GM12892 (cell line): ENCODE data around the gene EPN3. TPM values are rescaled to one million over a fixed set of nuclear protein-coding genes. Genes with fewer than 3 reads are reported as not detected.

ENCODE experiments used
- DNase-seq: peaks from one replicate; pipeline ENCODE4 v3.0.0; 2011; ENCODE audit not compliant: insufficient read length
- FAIRE-seq: peaks from 2 replicates; lab custom pipeline; 2011; peaks lifted over from hg19 to GRCh38; lab: Jason Lieb, UNC
- POLR2A ChIP-seq: IDR thresholded peaks from 2 replicates; pipeline ENCODE4 v1.6.1; 2011; ENCODE audit warnings: low read depth, low read length, control low read depth
- POLR2AphosphoS5 ChIP-seq: IDR thresholded peaks from 2 replicates; pipeline ENCODE4 v1.6.1; 2011; ENCODE audit warnings: low read depth, low read length, control low read depth
- TAF1 ChIP-seq: IDR thresholded peaks from 2 replicates; pipeline ENCODE4 v1.6.1; 2011; ENCODE audit warnings: low read depth, mild to moderate bottlenecking, control low read depth, low read length, borderline replicate concordance
- polyA plus RNA-seq: library from polyadenylated mRNA; unstranded; fragments of >200 nt; gene quantifications from one replicate; pipeline ENCODE4 v1.2.1, GENCODE V29; 2012; ENCODE audit warnings: missing spikeins, inconsistent platforms; ENCODE audit not compliant: missing spikeins

The EPN3 gene
- polyA plus RNA-seq: not detected

DNA sequence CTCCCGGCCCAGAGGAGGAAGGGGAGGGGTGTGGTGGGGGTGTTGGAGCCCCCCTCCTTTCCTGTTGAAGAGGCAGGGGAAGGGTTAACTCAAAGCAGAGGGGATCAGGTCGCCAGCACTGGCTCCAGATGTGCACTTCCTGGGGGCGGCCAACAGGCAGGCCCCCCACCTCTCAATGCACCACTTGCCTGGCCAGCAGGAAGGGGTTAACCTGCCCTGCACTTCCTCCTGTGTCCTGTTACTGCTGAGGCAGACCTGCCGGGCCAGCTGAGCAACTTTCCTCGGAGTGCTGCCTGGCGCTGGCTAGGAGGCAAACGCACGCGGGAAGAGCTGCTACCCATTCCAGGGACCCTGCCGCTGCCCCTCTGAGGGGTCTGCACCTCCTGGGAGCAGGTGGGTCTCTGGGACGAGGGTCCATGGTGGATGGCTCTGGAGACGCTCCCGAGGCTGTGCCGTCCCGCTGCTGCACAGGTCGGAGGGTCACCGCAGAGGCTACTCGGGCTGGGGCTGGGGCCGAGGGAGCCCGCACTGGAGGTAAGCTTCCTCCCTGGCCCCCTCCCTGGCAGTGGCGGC, at the start of gene EPN3:
TSS of gene EPN3 (plus strand) at position 284 of the 573 bp plus-strand sequence. CDS start 3,822 bp downstream, outside the sequence.
- FAIRE-seq: no peak
- TF ChIP-seq TAF1 (no peak), POLR2A (no peak), POLR2AphosphoS5 (no peak)
- no peak for DNase-seq

DNA sequence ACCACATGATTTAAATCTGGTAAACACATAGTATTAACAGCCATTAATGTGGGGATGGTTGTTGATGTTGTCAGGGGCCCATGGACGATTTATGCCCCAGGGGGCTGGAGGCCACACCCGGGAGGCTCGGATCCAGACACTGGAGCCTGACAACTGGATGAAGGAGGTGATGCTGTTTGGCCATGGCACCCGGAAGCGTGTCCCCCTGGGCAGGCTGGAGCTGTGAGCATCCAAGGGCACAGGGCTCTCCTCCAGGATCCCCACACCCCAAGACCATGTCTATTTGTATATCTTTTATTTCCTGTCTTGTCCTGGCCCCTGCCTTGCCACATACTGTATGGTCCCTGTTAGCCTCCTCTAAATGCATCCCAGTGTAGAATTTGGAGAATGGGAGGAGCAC, 49.3 kb upstream of the EPN3 start:
- no peak for FAIRE-seq
- TF ChIP-seq POLR2AphosphoS5 (no peak), TAF1 (no peak), POLR2A (no peak)
- no peak for DNase-seq

DNA sequence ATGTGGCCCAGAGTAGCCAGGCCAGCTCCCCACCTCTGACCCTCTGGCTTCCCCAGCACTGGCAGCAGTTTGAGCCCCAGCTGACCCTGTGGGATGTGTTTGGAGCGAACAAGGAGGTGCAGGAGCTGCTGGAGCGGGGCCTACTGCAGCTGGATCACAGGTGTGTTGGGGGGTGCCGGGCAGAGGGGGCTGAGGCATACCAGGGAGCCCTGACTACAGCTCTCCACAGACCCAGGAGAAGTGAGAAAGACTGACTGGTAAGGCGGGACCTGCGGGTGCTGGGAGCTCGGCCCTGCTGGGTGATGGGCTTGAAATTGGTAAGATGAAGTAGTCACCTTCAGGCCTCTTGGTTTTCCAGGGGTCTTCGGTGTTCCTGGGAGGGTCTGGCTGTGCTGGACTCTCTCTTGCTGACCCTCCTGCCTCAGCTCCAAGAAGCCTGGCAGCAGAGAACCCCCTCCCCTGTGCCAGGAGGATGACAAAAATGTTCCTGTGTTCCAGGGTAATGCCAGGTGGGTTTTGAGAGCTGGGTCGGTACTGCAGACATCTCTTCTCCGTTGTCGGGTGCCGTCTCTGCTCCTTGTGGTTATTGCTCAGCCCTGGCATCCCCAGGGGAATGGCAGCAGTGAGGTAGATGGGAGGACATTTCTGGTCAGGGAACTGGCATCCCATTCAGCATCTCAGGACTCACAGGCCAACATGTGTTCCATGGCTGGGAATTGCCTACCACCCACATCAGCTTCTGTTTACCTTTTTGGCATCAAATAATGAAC, 48.0 kb upstream of the EPN3 start:
- DNase-seq (no peak), FAIRE-seq (no peak)
- TF ChIP-seq POLR2AphosphoS5: no peak
- no peak for TF ChIP-seq TAF1
- TF ChIP-seq POLR2A: no peak

DNA sequence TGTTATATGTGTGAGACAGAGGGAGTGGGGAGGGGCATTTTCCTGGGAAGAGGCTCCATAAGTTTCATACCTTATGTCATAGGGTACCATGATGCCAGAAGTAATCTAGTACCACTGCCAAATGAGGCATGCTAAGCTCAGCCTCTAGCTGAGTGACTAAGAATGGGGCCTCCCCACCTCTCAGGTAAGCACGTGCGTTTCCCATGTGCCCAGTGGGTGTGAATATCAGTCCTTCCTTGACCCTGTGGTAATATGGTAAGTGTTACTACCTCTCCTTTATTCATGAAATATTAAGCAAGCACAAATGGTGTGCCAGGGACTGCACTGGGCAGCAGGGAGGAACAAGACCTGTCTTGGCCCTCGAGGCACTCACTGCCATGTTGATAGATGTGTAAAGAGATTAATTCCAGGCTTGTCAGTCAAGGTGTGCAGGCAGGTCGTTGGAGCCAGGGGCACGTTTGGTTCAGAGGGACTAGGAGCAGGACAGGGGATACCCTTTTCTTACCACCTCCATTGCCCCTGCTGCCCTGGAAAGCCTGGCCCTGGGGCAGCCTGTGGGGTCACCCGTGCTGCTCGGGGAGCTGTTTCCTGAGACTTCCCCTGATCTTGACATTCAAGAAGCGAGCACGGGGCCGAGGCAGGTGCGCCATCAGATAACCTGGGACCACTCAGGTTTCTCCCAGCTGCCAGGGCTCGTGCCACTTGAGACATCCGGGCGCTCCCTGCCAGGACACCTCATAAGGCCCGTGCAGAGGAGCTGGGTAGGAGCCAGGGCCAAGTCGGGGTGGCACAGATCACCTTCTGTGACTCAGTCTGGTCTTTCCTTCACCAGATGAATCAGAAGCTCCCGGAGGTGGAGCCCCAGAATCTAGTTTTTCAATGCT, 45.1 kb upstream of the EPN3 start:
- DNase-seq (no peak), FAIRE-seq (no peak)
- TF ChIP-seq POLR2AphosphoS5 (no peak), TAF1 (no peak), POLR2A (no peak)

DNA sequence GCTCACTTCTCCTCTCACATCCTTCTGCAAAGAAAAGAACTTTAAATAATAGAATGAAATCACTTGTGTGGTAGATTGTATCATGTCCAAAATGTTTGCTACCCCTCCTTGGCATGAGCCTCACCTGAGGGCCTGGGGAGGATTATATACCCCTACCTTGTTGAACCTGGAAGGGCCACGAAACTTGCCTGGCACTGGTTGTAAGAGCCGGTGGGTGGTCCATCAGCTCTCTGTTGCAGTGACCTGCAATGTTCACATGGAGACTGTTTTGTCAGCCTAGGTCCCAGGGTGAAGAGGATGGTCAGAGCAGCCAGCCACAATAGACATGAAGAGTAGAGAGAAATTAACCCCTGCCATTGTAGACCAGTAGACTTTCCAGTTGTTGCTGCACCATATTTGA, 43.7 kb upstream of the EPN3 start:
- FAIRE-seq (no peak), DNase-seq (no peak)
- TF ChIP-seq POLR2A (no peak), POLR2AphosphoS5 (no peak), TAF1 (no peak)

DNA sequence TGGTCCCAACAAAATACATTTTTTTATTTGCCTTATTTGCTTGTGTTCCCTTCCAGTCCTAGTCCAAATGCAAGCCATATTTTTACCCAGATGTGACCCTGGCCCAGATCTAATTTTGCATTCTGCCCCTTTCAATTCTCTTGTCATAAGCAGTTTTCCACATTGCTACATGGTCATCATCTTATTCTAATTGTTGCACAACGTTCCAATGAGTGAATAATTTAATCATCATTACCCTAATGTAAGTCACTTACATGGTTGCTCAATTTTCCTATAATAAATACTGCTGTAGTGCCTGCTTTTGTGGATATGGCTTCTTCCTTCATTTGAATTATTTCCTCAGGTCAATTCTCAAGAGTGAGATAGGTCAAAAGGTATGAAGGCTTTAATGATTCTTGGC, 41.0 kb upstream of the EPN3 start:
- DNase-seq (no peak), FAIRE-seq (no peak)
- TF ChIP-seq TAF1: no peak
- TF ChIP-seq POLR2AphosphoS5: no peak
- TF ChIP-seq POLR2A: no peak

DNA sequence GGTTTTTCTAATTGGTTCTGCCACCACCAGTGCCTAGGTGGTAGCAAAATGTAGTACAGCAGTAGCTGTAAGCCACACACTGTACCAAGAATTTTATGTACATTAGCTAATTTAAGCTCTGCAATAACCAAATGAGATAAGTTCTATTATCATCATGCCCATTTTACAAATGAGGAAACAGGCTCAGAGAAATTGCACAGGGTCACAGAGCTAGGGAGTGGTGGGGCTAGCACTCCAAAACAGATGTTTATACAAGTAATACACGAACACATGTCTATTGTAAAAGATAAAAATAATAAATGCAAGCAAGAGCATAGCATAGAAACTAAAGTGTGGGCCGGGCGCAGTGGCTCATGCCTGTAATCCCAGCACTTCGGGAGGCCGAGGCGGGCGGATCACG, 40.3 kb upstream of the EPN3 start:
- DNase-seq (no peak), FAIRE-seq (no peak)
- no peak for TF ChIP-seq POLR2AphosphoS5
- no peak for TF ChIP-seq TAF1
- no peak for TF ChIP-seq POLR2A

DNA sequence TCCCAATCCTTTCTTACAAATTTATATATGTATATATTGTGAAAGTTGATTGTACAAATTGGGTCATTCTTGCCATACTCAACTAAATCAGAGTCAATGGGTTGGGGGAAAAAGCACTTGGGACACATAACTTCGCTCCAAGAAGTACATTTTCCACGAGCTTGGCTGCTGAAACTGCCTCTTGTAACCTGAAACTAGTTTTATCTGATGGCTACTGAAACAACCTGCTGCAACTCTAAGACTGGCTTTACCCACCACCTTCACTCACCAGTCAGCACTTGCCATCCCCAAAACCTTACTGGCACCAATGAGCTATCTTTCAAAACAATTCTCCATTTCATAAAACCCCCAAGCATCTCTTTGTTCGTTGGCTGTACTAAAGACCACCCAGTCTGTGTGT, 38.8 kb upstream of the EPN3 start:
- FAIRE-seq (no peak), DNase-seq (no peak)
- TF ChIP-seq POLR2AphosphoS5 (no peak), TAF1 (no peak), POLR2A (no peak)

DNA sequence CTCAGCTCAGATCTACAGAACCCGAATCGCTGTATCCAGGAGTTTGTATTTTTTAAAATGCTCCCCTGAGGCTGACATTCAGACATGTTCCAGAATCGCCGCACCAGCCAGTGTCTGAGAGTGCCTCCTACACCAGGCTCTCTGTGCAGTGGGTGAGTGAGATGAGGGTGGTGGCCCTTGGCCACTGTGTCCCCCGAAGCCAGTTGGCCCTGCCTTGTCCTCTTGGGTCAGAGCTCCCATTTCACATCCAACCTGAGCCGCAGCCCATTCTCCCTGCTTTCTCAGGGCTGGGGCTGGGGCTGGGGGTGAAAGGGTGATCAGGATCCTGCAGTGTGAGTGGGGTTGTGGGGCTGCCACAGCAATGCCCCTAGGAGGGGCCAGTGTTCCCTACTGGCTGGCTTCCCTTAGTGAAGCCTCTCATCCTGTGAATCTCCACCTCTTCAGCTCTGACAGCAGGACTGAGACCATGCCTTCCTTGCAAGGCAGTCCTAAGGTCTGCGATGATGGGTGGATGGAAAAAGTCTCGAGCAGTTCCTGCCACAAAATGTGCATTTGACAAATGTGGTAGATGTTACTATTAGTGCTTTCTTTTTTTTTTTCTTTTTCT, 37.2 kb upstream of the EPN3 start:
- TF ChIP-seq POLR2A (no peak), POLR2AphosphoS5 (no peak), TAF1 (no peak)
- FAIRE-seq: no peak
- DNase-seq: no peak

DNA sequence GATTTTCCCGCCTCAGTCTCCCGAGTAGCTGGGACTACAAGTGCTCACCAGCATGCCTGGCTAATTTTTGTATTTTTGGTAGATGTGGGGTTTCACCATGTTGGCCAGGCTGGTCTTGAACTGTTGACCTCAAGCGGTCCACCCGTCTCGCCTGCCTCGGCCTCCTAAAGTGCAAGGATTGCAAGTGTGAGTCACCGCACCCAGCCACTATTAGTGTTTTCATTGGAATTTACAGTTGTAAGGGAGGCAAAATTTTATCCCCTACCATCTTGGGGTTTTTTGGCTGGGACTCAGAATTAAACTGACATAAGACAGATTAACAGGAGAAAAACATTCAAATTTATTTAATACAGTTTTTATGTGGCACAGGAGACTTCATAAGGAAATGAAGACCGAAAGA, 36.6 kb upstream of the EPN3 start:
- no peak for DNase-seq
- no peak for TF ChIP-seq POLR2AphosphoS5
- no peak for TF ChIP-seq POLR2A
- TF ChIP-seq TAF1: no peak
- FAIRE-seq: no peak
